ENCODE results near the gene SGK2.
"Not testable (repeated sequence)": the region's sequence is repeated elsewhere in the genome, so short reads cannot be mapped to it uniquely, and the experiment has no call there.

SGK2 gene

GRCh38 chr20:43590392-43591303 lies 31.8 kb downstream of the SGK2 start, which contains the start of gene IFT52:
TSS of gene IFT52 (plus strand) at chr20:43590937. CDS start at chr20:43594699, 3,762 bp downstream.
- Histone ChIP-seq H3K4me3 (ENCODE audit: low read depth, low read length) (peak within 1 kb of the TSS; percentile 98), H3K27me3 (replicated peaks) (no peaks in the 10 kb centered on the region), H3K27ac (peak within 1 kb of the TSS; percentile 98), H3K36me3 (replicated peaks) (peaks cover 7% of the 10 kb centered on the region)
- TF ChIP-seq CTCF (IDR thresholded peaks at IDR 0.05; ENCODE audit: low read depth, low read length, missing control alignments) = no peak
- in situ Hi-C loops (cut with HindIII; ENCODE audit: low pct_ligation_motif_present, low sequenced_read_pairs) = no loop called here
- DNase-seq = peak; percentile 92

GRCh38 chr20:43601960-43602359 lies 43.1 kb downstream of the SGK2 start:
- H3K27ac ChIP-seq; H3K4me3 ChIP-seq (ENCODE audit: low read depth, low read length); H3K27me3 ChIP-seq (replicated peaks); DNase-seq; in situ Hi-C loops (cut with HindIII; ENCODE audit: low pct_ligation_motif_present, low sequenced_read_pairs): not testable (repeated sequence)
- H3K36me3 ChIP-seq (replicated peaks) = peaks cover 16% of the 10 kb centered on the region

GRCh38 chr20:43603124-43603523 lies 44.3 kb downstream of the SGK2 start:
- H3K4me3 ChIP-seq (ENCODE audit: low read depth, low read length) = no peak overlapping the region
- in situ Hi-C loops (cut with HindIII; ENCODE audit: low pct_ligation_motif_present, low sequenced_read_pairs) = no loop called here
- no peak overlapping the region for H3K27ac ChIP-seq
- peaks cover 11% of the 10 kb centered on the region for H3K36me3 ChIP-seq (replicated peaks)
- TF ChIP-seq CTCF (IDR thresholded peaks at IDR 0.05; ENCODE audit: low read depth, low read length, missing control alignments) = no peak
- DNase-seq = no peak
- no peaks in the 10 kb centered on the region for H3K27me3 ChIP-seq (replicated peaks)

GRCh38 chr20:43605715-43606114 lies 46.9 kb downstream of the SGK2 start:
- H3K27me3 ChIP-seq (replicated peaks) = no peaks in the 10 kb centered on the region
- DNase-seq = no peak
- H3K27ac ChIP-seq = no peak overlapping the region
- in situ Hi-C loops (cut with HindIII; ENCODE audit: low pct_ligation_motif_present, low sequenced_read_pairs) = no loop called here
- peaks cover 8% of the 10 kb centered on the region for H3K36me3 ChIP-seq (replicated peaks)
- no peak for TF ChIP-seq CTCF (IDR thresholded peaks at IDR 0.05; ENCODE audit: low read depth, low read length, missing control alignments)
- no peak overlapping the region for H3K4me3 ChIP-seq (ENCODE audit: low read depth, low read length)

GRCh38 chr20:43607278-43607677 lies 48.5 kb downstream of the SGK2 start:
- DNase-seq; H3K36me3 ChIP-seq (replicated peaks); H3K27ac ChIP-seq; H3K27me3 ChIP-seq (replicated peaks); H3K4me3 ChIP-seq (ENCODE audit: low read depth, low read length); in situ Hi-C loops (cut with HindIII; ENCODE audit: low pct_ligation_motif_present, low sequenced_read_pairs): not testable (repeated sequence)

GRCh38 chr20:43631598-43631997 lies 72.8 kb downstream of the SGK2 start:
- no peak overlapping the region for H3K27ac ChIP-seq
- H3K4me3 ChIP-seq (ENCODE audit: low read depth, low read length) = no peak overlapping the region
- no peak for TF ChIP-seq CTCF (IDR thresholded peaks at IDR 0.05; ENCODE audit: low read depth, low read length, missing control alignments)
- no peak for DNase-seq
- H3K36me3 ChIP-seq (replicated peaks) = no peaks in the 10 kb centered on the region
- H3K27me3 ChIP-seq (replicated peaks) = no peaks in the 10 kb centered on the region
- in situ Hi-C loops (cut with HindIII; ENCODE audit: low pct_ligation_motif_present, low sequenced_read_pairs) = no loop called here
